Body of pancreas (tissue), 4 donors: ENCODE measurements around the gene PFAS.

Source experiments
- POLR2A ChIP-seq, 3 donors: fragments of 450-650 bp; IDR thresholded peaks; one replicate each; pipeline ENCODE4 v1.6.1; 2016; ENCODE audit warnings: antibody characterized with exemption in 3 of 3, mild to moderate bottlenecking in 2 of 3
- TF ChIP-seq, protein P1 (sequence below), 7 experiments: fragments of 450-650 bp in 4 of 7; fragments of 200-600 bp in 3 of 7; sonication (generic) in 3 of 7; IDR thresholded peaks; one replicate each; pipeline ENCODE4 v1.5.1; 2016 to 2019; ENCODE audit warnings: antibody characterized with exemption in 7 of 7

GRCh38 chr17:8289103-8289397, 40.0 kb downstream of the PFAS start:
- TF ChIP-seq, protein P1, sequence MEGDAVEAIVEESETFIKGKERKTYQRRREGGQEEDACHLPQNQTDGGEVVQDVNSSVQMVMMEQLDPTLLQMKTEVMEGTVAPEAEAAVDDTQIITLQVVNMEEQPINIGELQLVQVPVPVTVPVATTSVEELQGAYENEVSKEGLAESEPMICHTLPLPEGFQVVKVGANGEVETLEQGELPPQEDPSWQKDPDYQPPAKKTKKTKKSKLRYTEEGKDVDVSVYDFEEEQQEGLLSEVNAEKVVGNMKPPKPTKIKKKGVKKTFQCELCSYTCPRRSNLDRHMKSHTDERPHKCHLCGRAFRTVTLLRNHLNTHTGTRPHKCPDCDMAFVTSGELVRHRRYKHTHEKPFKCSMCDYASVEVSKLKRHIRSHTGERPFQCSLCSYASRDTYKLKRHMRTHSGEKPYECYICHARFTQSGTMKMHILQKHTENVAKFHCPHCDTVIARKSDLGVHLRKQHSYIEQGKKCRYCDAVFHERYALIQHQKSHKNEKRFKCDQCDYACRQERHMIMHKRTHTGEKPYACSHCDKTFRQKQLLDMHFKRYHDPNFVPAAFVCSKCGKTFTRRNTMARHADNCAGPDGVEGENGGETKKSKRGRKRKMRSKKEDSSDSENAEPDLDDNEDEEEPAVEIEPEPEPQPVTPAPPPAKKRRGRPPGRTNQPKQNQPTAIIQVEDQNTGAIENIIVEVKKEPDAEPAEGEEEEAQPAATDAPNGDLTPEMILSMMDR (IDR thresholded peaks at IDR 0.05): no peak
- no peak for TF ChIP-seq POLR2A (IDR thresholded peaks at IDR 0.05)
